Endothelial cell (in vitro differentiated cells): ENCODE results near the gene NOC4L. TPM values are rescaled to one million over a fixed set of nuclear protein-coding genes. Genes with fewer than 3 reads are reported as not detected.

Experiments used
- DNase-seq: peaks from one replicate; pipeline ENCODE4 v3.0.0; 2021; ENCODE audit warnings: low spot score
- H3K27ac Mint-ChIP-seq: one replicate; pipeline ENCODE4 v1.8.0; 2021; ENCODE audit warnings: mixed read lengths, inconsistent platforms; ENCODE audit not compliant: unreplicated experiment
- H3K27me3 Mint-ChIP-seq: one replicate; pipeline ENCODE4 v1.8.0; 2021; ENCODE audit warnings: mild to moderate bottlenecking, moderate library complexity, mixed read lengths, inconsistent platforms; ENCODE audit not compliant: unreplicated experiment
- H3K36me3 Mint-ChIP-seq: one replicate; pipeline ENCODE4 v1.8.0; 2021; ENCODE audit warnings: mild to moderate bottlenecking, low read depth, mixed read lengths, inconsistent platforms; ENCODE audit not compliant: unreplicated experiment
- H3K4me1 Mint-ChIP-seq: one replicate; pipeline ENCODE4 v1.8.0; 2021; ENCODE audit warnings: mild to moderate bottlenecking, mixed read lengths, inconsistent platforms; ENCODE audit not compliant: unreplicated experiment
- H3K4me3 Mint-ChIP-seq: one replicate; pipeline ENCODE4 v1.8.0; 2021; ENCODE audit warnings: mild to moderate bottlenecking, mixed read lengths, inconsistent platforms; ENCODE audit not compliant: unreplicated experiment
- H3K9me3 Mint-ChIP-seq: one replicate; pipeline ENCODE4 v1.8.0; 2021; ENCODE audit warnings: mixed read lengths, inconsistent platforms; ENCODE audit not compliant: unreplicated experiment
- total RNA-seq: library from RNA; stranded (reverse); fragmentation: NEBNext Ultra II Directional; extraction: Animal tissue kit (Norgen Biotek cat#: 25700); gene quantifications from one replicate; pipeline ENCODE4 v1.2.1, GENCODE V29; 2021; ENCODE audit not compliant: unreplicated experiment
- TF ChIP-seq, protein P1 (sequence below): fragments of 200-600 bp; sonication (generic); IDR thresholded peaks from one replicate; pipeline ENCODE4 v1.5.0; 2021; ENCODE audit warnings: antibody characterized with exemption; ENCODE audit not compliant: unreplicated experiment

NOC4L gene
- total RNA-seq, 1 donor from 2014 or later: 18.2 TPM

DNA sequence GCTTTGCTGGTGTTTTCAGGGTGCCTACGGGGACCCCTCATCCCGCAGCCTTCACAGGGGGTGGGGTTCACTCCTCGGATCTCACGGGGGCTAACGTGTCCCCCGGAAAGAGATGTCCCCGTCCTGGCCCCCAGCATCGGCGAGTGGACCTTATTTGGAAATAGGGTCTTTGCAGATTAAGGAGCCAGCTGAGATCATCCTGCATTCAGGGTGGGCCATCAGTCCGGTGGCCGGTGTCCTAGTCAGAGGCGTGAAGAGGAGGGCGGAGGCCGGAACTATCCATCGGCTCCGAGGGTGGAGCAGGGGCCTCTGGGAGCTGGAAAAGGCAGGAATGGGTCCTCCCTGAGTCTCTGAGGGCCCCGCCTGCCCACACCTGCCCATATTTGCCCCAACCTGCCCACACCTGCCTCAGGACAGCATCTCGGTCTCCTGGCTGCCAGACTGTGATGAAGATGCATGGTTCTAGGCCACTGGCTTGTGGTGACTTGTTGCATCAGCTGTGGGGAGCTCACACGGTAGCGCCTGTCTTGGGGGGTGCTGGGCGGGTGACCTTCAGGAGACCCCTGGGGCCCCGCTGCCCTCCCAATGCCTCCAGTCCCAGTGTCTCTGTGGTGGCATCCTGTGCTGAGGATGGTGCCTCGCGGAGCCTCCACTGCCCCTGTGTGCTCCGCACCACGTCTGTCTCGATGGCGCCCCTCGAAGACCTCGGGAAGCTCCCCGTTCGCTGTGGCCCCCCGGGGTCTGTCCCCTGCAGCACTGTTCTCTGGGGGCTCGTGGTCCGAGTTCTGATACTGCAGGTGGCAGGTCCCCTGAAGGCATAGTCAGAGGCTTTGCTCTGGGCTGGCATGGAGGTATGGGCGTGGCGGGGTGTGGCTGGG, 14.7 kb downstream of the NOC4L start:
- TF ChIP-seq, protein P1, sequence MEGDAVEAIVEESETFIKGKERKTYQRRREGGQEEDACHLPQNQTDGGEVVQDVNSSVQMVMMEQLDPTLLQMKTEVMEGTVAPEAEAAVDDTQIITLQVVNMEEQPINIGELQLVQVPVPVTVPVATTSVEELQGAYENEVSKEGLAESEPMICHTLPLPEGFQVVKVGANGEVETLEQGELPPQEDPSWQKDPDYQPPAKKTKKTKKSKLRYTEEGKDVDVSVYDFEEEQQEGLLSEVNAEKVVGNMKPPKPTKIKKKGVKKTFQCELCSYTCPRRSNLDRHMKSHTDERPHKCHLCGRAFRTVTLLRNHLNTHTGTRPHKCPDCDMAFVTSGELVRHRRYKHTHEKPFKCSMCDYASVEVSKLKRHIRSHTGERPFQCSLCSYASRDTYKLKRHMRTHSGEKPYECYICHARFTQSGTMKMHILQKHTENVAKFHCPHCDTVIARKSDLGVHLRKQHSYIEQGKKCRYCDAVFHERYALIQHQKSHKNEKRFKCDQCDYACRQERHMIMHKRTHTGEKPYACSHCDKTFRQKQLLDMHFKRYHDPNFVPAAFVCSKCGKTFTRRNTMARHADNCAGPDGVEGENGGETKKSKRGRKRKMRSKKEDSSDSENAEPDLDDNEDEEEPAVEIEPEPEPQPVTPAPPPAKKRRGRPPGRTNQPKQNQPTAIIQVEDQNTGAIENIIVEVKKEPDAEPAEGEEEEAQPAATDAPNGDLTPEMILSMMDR: no peak
- Mint-ChIP-seq H3K4me3 (no peak overlapping the region), H3K9me3 (no peaks in the 10 kb centered on the region), H3K27me3 (peaks cover 4% of the 10 kb centered on the region), H3K27ac (no peak overlapping the region), H3K36me3 (peaks cover 5% of the 10 kb centered on the region), H3K4me1 (no peaks in the 10 kb centered on the region)
- DNase-seq: no peak

GRCh38 chr12:132159555-132160003, 15.3 kb downstream of the NOC4L start:
- no peak for DNase-seq
- H3K4me3 Mint-ChIP-seq: no peak overlapping the region
- TF ChIP-seq, protein P1: no peak
- no peak overlapping the region for H3K27ac Mint-ChIP-seq
- H3K4me1 Mint-ChIP-seq: no peaks in the 10 kb centered on the region
- peaks cover 6% of the 10 kb centered on the region for H3K27me3 Mint-ChIP-seq
- peaks cover 5% of the 10 kb centered on the region for H3K36me3 Mint-ChIP-seq
- no peaks in the 10 kb centered on the region for H3K9me3 Mint-ChIP-seq

DNA sequence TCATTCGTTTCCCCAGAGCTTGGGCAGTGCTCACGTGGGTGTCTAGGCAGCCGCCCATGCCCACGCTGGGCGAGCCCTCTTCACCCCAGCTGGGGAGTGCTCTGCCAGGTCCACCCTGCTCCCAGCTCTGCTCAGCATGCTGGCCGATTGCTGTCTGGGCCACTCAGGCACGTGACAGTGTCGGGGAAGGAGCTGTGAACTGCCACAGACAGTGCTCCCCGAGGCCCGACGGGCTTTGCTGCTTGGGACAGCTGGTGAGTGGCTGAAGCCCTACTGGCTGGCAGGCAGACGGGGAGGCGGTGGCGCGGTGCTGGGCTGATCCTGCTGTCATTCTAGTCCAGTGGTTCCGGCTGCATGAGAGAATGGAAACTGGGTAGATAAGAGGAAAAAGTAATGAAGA, 15.8 kb downstream of the NOC4L start:
- no peaks in the 10 kb centered on the region for H3K9me3 Mint-ChIP-seq
- TF ChIP-seq, protein P1: no peak
- no peaks in the 10 kb centered on the region for H3K4me1 Mint-ChIP-seq
- DNase-seq: no peak
- H3K27ac Mint-ChIP-seq: no peak overlapping the region
- peaks cover 5% of the 10 kb centered on the region for H3K36me3 Mint-ChIP-seq
- peaks cover 7% of the 10 kb centered on the region for H3K27me3 Mint-ChIP-seq
- H3K4me3 Mint-ChIP-seq: no peak overlapping the region

- no peak for DNase-seq
- TF ChIP-seq, protein P1: no peak
- Mint-ChIP-seq H3K27me3 (peaks cover 7% of the 10 kb centered on the region), H3K36me3 (peaks cover 5% of the 10 kb centered on the region), H3K4me3 (no peak overlapping the region), H3K9me3 (no peaks in the 10 kb centered on the region), H3K27ac (no peak overlapping the region), H3K4me1 (no peaks in the 10 kb centered on the region)
Observed at GRCh38 chr12:132160601-132161035, 16.4 kb downstream of the NOC4L start.
